OCI-LY1 (cell line): ENCODE measurements around the gene TAS2R40.
"Not testable (repeated sequence)": the region's sequence is repeated elsewhere in the genome, so short reads cannot be mapped to it uniquely, and the experiment has no call there.

Experiments used
- H2AFZ ChIP-seq: fragments of 200-600 bp; sonication (generic), shearing (Covaris generic); 2 replicates; pipeline ENCODE4 v1.6.0; 2014; ENCODE audit warnings: antibody characterized with exemption, mild to moderate bottlenecking, low read length
- H3F3A ChIP-seq: fragments of 200-600 bp; sonication (generic), shearing (Covaris generic); 2 replicates; pipeline ENCODE4 v1.6.0; 2014; ENCODE audit warnings: mild to moderate bottlenecking, antibody characterized with exemption, low read length, moderate library complexity; ENCODE audit not compliant: insufficient read depth
- H3K27ac ChIP-seq: fragments of 200-600 bp; sonication (generic); 2 replicates; pipeline ENCODE4 v1.5.1; 2014; ENCODE audit warnings: low read length, mixed run types, mild to moderate bottlenecking, low read depth; ENCODE audit not compliant: poor library complexity, severe bottlenecking
- H3K27me3 ChIP-seq: fragments of 200-600 bp; sonication (generic); 2 replicates; pipeline ENCODE4 v1.6.0; 2014; ENCODE audit warnings: antibody characterized with exemption, mild to moderate bottlenecking, low read length, moderate library complexity; ENCODE audit not compliant: insufficient read depth
- H3K36me3 ChIP-seq: fragments of 200-600 bp; sonication (generic); 2 replicates; pipeline ENCODE4 v1.6.1; 2014; ENCODE audit warnings: mild to moderate bottlenecking, antibody characterized with exemption, low read length, moderate library complexity, mixed read lengths; ENCODE audit not compliant: insufficient read depth
- H3K4me1 ChIP-seq: fragments of 200-600 bp; sonication (generic); 2 replicates; pipeline ENCODE4 v1.5.1; 2014; ENCODE audit warnings: mild to moderate bottlenecking, low read length, moderate library complexity; ENCODE audit not compliant: insufficient read depth, severe bottlenecking
- H3K4me2 ChIP-seq: fragments of 200-600 bp; sonication (generic), shearing (Covaris generic); 2 replicates; pipeline ENCODE4 v1.6.1; 2014; ENCODE audit warnings: low read length
- H3K4me3 ChIP-seq: fragments of 200-600 bp; sonication (generic); 2 replicates; pipeline ENCODE4 v1.5.1; 2014; ENCODE audit warnings: low read length, low read depth, mild to moderate bottlenecking, mixed read lengths; ENCODE audit not compliant: poor library complexity, severe bottlenecking
- H3K79me2 ChIP-seq: fragments of 200-600 bp; shearing (Covaris generic); 2 replicates; pipeline ENCODE4 v1.6.1; 2016; ENCODE audit warnings: mixed run types, low read length, mixed read lengths; ENCODE audit not compliant: insufficient read depth
- H3K9ac ChIP-seq: fragments of 200-600 bp; sonication (generic), shearing (Covaris generic); 2 replicates; pipeline ENCODE4 v1.6.1; 2014; ENCODE audit warnings: mild to moderate bottlenecking, low read length, mixed read lengths
- H3K9me2 ChIP-seq: fragments of 200-600 bp; sonication (generic), shearing (Covaris generic); 2 replicates; pipeline ENCODE4 v1.6.1; 2014; ENCODE audit warnings: low read depth, mild to moderate bottlenecking, low read length, mixed read lengths
- H3K9me3 ChIP-seq: fragments of 200-600 bp; shearing (Covaris generic); 2 replicates; pipeline ENCODE4 v1.6.1; 2014; ENCODE audit warnings: low read length, mixed read lengths
- H4K20me1 ChIP-seq: fragments of 200-600 bp; sonication (generic), shearing (Covaris generic); 2 replicates; pipeline ENCODE4 v1.6.0; 2016; ENCODE audit warnings: mild to moderate bottlenecking, low read length; ENCODE audit not compliant: insufficient read depth
- EZH2 ChIP-seq: fragments of 200-600 bp; sonication (generic), shearing (Covaris generic); IDR thresholded peaks from 2 replicates; pipeline ENCODE4 v1.8.0; 2017; ENCODE audit warnings: borderline replicate concordance, mixed run types, mild to moderate bottlenecking, antibody characterized with exemption, low read length, moderate library complexity, mixed read lengths
- TF ChIP-seq, protein P1 (sequence below): fragments of 200-600 bp; sonication (generic), shearing (Covaris generic); IDR thresholded peaks from 2 replicates; pipeline ENCODE4 v1.5.1; 2017; ENCODE audit warnings: mild to moderate bottlenecking, antibody characterized with exemption, low read length, moderate library complexity, mixed read lengths

Gene TAS2R40

DNA sequence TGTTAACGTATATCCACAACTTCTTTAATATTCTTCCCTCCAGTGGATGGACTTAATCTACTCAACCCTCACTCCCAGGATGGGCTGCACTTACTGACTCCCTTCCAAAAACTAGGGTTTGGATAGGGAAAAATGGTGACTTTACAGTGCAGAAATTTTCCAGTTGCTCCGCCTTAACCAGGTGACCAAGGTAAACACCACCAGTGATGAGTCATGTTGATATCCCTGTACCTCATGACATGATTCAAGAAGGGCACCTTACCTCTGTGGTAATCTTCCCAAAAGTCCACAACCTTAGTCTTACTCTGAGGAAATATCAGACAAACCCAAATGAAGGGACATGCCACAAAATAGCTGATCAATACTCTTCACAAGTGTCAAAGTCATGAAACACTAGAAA, 37.9 kb downstream of the TAS2R40 start:
- no peaks in the 10 kb centered on the region for H3K9me3 ChIP-seq
- no peaks in the 10 kb centered on the region; the same call in 1 of the 2 replicates for H3K36me3 ChIP-seq
- no peaks in the 10 kb centered on the region for H3K9me2 ChIP-seq
- no peak overlapping the region for H3K27ac ChIP-seq
- H3K4me3 ChIP-seq, result no peak overlapping the region
- peaks cover 14% of the 10 kb centered on the region for H3K4me1 ChIP-seq
- no peaks in the 10 kb centered on the region for H4K20me1 ChIP-seq
- H3F3A ChIP-seq, result no peaks in the 10 kb centered on the region
- H3K4me2 ChIP-seq, result no peak overlapping the region
- H2AFZ ChIP-seq, result no peak overlapping the region
- H3K27me3 ChIP-seq, result no peaks in the 10 kb centered on the region
- no peak overlapping the region for H3K9ac ChIP-seq
- no peak for TF ChIP-seq EZH2
- TF ChIP-seq, protein P1, sequence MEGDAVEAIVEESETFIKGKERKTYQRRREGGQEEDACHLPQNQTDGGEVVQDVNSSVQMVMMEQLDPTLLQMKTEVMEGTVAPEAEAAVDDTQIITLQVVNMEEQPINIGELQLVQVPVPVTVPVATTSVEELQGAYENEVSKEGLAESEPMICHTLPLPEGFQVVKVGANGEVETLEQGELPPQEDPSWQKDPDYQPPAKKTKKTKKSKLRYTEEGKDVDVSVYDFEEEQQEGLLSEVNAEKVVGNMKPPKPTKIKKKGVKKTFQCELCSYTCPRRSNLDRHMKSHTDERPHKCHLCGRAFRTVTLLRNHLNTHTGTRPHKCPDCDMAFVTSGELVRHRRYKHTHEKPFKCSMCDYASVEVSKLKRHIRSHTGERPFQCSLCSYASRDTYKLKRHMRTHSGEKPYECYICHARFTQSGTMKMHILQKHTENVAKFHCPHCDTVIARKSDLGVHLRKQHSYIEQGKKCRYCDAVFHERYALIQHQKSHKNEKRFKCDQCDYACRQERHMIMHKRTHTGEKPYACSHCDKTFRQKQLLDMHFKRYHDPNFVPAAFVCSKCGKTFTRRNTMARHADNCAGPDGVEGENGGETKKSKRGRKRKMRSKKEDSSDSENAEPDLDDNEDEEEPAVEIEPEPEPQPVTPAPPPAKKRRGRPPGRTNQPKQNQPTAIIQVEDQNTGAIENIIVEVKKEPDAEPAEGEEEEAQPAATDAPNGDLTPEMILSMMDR, result no peak
- H3K79me2 ChIP-seq, result no peaks in the 10 kb centered on the region

DNA sequence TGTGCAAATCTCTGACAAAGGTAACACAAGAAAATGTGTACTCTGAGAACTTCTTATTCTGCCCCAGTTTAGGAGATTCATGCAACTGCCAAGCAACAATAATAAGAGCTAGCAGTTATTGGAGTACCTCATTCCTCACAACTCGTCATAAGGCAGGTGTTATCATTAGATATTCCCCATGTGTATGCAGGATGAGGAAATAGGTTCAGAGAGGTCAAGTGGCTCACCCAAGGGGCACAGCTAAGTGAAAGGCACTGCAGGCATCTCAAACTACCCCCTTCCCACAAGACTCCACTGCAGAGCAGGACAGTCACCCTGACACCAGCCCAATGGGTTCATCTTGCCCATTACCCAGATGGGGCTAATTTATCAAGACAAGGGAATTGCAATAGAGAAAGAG, 40.1 kb downstream of the TAS2R40 start:
- Histone ChIP-seq H2AFZ (no peak overlapping the region), H3K4me1 (peaks cover 16% of the 10 kb centered on the region), H3F3A (no peaks in the 10 kb centered on the region), H3K27me3 (no peaks in the 10 kb centered on the region), H3K9me2 (no peaks in the 10 kb centered on the region), H3K36me3 (peaks cover 17% of the 10 kb centered on the region; the same call in 1 of the 2 replicates), H4K20me1 (no peaks in the 10 kb centered on the region), H3K4me3 (no peak overlapping the region), H3K9me3 (no peaks in the 10 kb centered on the region), H3K4me2 (no peak overlapping the region), H3K27ac (no peak overlapping the region), H3K9ac (no peak overlapping the region), H3K79me2 (no peaks in the 10 kb centered on the region)
- no peak for TF ChIP-seq EZH2
- TF ChIP-seq, protein P1, result no peak

DNA sequence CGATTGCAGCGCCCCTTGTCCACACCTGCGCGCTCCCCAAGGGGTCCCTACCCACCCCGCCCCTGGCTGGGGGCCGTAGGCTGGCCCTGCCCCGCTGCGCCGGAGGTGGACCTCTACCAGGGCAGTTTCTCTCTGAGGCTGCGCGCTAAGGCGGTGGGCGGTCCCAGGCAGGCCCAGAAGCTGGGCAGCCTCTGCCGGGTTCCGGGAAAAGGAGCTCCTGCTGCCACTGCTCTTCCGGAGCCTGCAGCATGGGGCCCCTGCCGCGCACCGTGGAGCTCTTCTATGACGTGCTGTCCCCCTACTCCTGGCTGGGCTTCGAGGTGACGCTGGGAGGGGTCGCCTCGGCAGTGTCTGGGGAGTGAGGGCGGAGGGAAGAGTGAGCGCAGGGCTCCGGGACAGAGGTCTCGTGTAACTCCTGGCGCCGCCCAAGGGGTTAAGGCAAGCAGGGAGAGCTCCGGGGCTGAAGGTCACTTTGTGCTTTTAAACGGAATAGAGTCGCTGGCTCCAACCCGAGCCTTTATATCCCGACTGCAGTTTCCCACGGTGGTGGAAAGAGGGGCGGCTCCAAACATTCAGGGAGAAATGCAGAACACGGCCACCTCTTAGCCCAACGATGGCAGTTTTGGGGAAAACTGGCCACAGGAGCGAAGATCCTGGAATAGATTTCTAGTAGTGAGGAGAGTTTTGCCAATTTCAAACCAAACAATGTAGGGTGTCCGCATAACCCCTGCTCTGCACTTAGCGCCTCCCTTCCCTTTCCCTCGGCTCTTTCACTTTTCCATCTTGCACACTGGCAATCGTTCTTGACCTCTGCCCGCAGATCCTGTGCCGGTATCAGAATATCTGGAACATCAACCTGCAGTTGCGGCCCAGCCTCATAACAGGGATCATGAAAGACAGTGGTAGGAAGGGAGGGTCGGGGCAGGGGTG, 41.7 kb downstream of the TAS2R40 start, which contains the start of gene GSTK1:
Gene GSTK1, plus strand, starts transcription at position 176 of the 930 bp plus-strand sequence. Its CDS starts 73 bp downstream, at position 249.
- Histone ChIP-seq H3K27me3 (no peaks in the 10 kb centered on the region), H3K79me2 (no peaks in the 10 kb centered on the region), H2AFZ (peak within 1 kb of the TSS; percentile 95), H3K27ac (peak within 1 kb of the TSS; percentile 5), H3K4me2 (peak within 1 kb of the TSS; percentile 81), H3K36me3 (peaks cover 33% of the 10 kb centered on the region; the same call in 1 of the 2 replicates), H3K9me3 (no peaks in the 10 kb centered on the region), H3F3A (no peaks in the 10 kb centered on the region), H3K4me3 (peak within 1 kb of the TSS; percentile 91), H4K20me1 (no peaks in the 10 kb centered on the region), H3K4me1 (peaks cover 16% of the 10 kb centered on the region), H3K9me2 (no peaks in the 10 kb centered on the region), H3K9ac (peak within 1 kb of the TSS; percentile 88)
- TF ChIP-seq EZH2, result no peak
- TF ChIP-seq, protein P1, result no peak

DNA sequence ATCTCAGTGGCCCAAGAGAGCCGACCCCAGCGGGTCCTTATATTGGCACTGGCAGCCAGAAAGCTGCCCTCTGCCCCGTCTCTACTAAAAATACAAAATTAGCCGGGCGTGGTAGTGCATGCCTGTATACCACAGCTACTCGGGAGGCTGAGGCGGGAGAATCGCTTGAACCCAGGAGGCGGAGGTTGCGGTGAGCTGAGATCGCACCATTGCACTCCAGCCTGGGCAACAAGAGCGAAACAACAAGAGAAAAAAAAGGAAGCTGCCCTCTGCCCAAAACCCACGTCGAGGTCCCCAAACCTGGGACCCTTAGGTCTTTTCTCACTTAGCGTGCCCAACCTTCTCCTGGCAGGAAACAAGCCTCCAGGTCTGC, 42.3 kb downstream of the TAS2R40 start:
- not testable (repeated sequence) for H2AFZ ChIP-seq, H3K27me3 ChIP-seq, H3K9me2 ChIP-seq, H4K20me1 ChIP-seq, H3K27ac ChIP-seq, H3F3A ChIP-seq, H3K9me3 ChIP-seq, H3K79me2 ChIP-seq
- Histone ChIP-seq H3K4me1 (peaks cover 16% of the 10 kb centered on the region), H3K36me3 (peaks cover 40% of the 10 kb centered on the region), H3K9ac (peak overlapping the region; percentile 88), H3K4me2 (peak overlapping the region; percentile 81), H3K4me3 (peak overlapping the region; percentile 91)
